ENCODE data around the gene WNT7A.

DNA sequence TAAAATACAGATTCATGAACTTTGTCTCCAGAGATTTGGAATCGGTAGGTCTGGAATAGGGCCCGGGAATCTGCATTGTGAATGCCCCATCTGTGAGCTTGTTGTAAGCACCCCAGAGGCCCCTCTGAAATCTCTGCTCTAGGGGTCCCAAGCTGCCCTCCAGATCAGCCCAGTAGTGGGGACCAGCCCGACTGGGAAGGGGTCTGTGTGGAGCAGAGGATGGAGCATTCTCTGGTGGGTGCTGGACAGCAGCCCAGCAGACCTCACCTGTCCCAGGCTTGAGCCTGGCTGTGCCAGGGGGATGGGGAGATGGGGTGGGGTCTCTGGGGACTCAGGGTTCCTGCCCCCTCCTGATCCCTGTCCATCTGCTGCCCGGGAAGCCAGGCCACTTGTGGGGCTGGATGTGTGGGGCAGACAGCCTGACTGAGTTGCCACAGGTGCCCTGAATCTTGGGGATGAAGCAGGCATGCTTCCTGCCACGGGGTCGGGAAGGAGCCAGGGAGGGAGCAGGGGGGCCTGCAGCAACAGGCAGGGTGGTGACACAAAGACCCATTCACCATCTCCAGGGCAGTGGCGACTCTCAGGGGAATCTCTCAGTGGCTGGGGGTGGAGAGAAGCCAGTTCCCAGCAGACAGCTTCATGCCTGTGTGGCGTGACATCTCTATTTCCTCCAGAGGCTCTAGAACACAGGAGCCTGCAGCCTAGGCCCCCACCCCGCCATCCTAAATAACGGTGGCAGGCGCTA lies 99.3 kb downstream of the WNT7A start:
- no peak for TF ChIP-seq POLR2A (IDR thresholded peaks at IDR 0.05)
- no peak for TF ChIP-seq CTCF (IDR thresholded peaks at IDR 0.05)
